Left colon (tissue), 2 donors: ENCODE measurements around the gene UGT1A3. TPM values are rescaled to one million over a fixed set of nuclear protein-coding genes. Genes with fewer than 3 reads are reported as not detected.
"Not testable (repeated sequence)": the region's sequence is repeated elsewhere in the genome, so short reads cannot be mapped to it uniquely, and the experiment has no call there.

Source experiments
- ATAC-seq: fragments of 200-7000 bp; cut with Tn5 transposase; one replicate; pipeline ENCODE4 v1.9.1; 2020; ENCODE audit warnings: mild to moderate bottlenecking, moderate library complexity
- DNase-seq, 2 donors: peaks; one replicate each; pipeline ENCODE4 v3.0.0-alpha.2; 2020
- intact Hi-C, 2 donors: fragments of 100-400 bp; cut with DNase I in 1 of 2; cut with micrococcal nuclease in 1 of 2; formaldehyde crosslinking; loops; one replicate each; pipeline versions ENCODE4 v1.11.2 to v1.14.0; 2022; cut with DNase I, micrococcal nuclease
- total RNA-seq, 2 donors: library from RNA; stranded (reverse); fragmentation: NEBNext Ultra II Directional; extraction: Animal tissue kit (Norgen Biotek cat#: 25700); gene quantifications; one replicate each; pipeline ENCODE4 v1.2.1, GENCODE V29; 2021
- donor health status: DM: no; HTN: no; CAD: no.
- donor health status: DM: yes; HTN: yes; CAD: no.

UGT1A3 gene
- total RNA-seq, 2 donors from 2014 or later, result 2.0 to 3.0 TPM

GRCh38 chr2:233705911-233706506 lies 22.8 kb upstream of the UGT1A3 start:
- peak in 1 of 2 donors; percentile 30 for DNase-seq
- peak; percentile 79 for ATAC-seq
- intact Hi-C loops, result no loop called here

GRCh38 chr2:233706720-233707119 lies 22.1 kb upstream of the UGT1A3 start:
- intact Hi-C loops, result no loop called here
- DNase-seq (no peak), ATAC-seq (no peak)

GRCh38 chr2:233707940-233708644 lies 20.8 kb upstream of the UGT1A3 start:
- no peak for ATAC-seq
- DNase-seq, result no peak
- intact Hi-C loops, result no loop called here

DNA sequence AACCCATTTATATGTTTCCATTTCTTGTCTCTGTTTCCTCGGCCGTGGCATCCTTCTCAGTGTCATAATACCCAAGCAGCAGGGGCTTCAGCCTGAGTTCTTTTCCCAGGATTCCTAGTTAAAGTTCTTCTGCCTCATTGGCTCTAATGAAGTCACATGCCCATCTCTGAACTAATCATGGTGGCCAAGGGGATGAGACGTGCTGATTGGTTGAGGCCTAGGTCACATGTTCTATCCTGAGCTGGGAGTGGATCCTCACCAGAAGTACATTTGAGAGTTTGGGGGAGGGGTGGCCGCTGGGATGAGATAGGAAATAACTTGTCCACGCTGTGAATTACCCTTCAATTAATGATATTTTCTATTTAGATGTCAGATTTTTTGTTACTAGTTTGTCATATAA lies 19.9 kb upstream of the UGT1A3 start:
- intact Hi-C loops, result no loop called here
- ATAC-seq (no peak), DNase-seq (no peak)

GRCh38 chr2:233711312-233712008 lies 17.4 kb upstream of the UGT1A3 start:
- ATAC-seq (peak; percentile 97), DNase-seq (peak; percentile 73 to 89)
- intact Hi-C loops, result no loop called here

- intact Hi-C loops, result no loop called here
- ATAC-seq (peak; percentile 27), DNase-seq (no peak)
These were observed 16.1 kb upstream of the UGT1A3 start, which contains the start of gene UGT1A5 for GRCh38 chr2:233712611-233713261. Gene UGT1A5 (plus strand): TSS chr2:233712907. CDS start chr2:233712992, 85 bp downstream.

DNA sequence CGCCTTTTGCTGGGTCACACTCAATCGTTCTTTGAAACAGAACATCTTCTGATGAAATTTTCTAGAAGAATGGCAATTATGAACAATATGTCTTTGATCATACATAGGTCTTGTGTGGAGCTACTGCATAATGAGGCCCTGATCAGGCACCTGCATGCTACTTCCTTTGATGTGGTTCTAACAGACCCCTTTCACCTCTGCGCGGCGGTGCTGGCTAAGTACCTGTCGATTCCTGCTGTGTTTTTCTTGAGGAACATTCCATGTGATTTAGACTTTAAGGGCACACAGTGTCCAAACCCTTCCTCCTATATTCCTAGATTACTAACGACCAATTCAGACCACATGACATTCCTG lies 15.6 kb upstream of the UGT1A3 start:
- no peak for ATAC-seq
- no peak for DNase-seq
- intact Hi-C loops, result no loop called here

GRCh38 chr2:233714121-233714520 lies 14.7 kb upstream of the UGT1A3 start:
- no peak for DNase-seq
- intact Hi-C loops, result no loop called here
- no peak for ATAC-seq

DNA sequence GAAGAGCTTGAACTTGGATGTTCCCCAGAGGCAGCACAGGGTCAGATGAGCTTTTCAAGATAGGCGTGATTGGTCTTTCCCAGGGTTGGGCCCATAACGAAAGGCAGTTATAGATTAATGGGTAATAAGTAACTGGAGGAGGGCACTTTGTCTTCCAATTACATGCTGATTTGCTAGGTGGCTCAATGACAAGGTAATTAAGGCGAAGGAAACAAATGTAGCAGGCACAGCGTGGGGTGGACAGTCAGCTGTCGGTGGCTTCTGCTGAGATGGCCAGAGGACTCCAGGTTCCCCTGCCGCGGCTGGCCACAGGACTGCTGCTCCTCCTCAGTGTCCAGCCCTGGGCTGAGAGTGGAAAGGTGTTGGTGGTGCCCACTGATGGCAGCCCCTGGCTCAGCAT lies 10.3 kb upstream of the UGT1A3 start, which contains the start of gene UGT1A4:
Gene UGT1A4 (plus strand): TSS at position 185 of the 400 bp plus-strand sequence. CDS start 85 bp downstream, at position 270.
- intact Hi-C loops, result no loop called here
- no peak for ATAC-seq
- no peak for DNase-seq

- DNase-seq, result not testable (repeated sequence)
- ATAC-seq, result peak; percentile 56
These were observed 8.2 kb downstream of the UGT1A3 start for GRCh38 chr2:233736868-233737653.

DNA sequence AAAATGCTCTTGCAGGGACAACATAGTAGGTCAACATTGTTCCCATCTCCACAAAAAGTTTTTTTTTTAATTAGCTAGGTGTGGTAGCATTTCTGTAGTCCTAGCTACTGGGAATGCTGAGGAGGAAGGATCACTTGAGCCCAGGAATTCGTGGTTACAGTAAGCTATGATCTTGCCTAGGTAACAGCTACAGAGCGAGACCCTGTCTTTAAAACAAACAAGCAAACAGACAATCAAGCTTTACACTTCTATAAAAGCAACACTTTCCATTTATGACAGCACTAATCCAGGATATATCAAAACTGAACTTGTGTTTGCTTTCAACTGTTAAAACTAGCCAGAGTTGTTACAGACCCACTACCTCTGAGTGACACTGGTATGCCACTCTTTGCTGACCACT lies 12.0 kb downstream of the UGT1A3 start:
- ATAC-seq (peak; percentile 58), DNase-seq (no peak)
- intact Hi-C loops, result no loop called here

More at GRCh38 chr2:233736868-233737653, 8.2 kb downstream of the UGT1A3 start:
- intact Hi-C loops, result not testable (repeated sequence)

- DNase-seq (no peak), ATAC-seq (no peak)
- intact Hi-C loops, result no loop called here
These were observed 14.8 kb downstream of the UGT1A3 start for GRCh38 chr2:233743464-233744259.

DNA sequence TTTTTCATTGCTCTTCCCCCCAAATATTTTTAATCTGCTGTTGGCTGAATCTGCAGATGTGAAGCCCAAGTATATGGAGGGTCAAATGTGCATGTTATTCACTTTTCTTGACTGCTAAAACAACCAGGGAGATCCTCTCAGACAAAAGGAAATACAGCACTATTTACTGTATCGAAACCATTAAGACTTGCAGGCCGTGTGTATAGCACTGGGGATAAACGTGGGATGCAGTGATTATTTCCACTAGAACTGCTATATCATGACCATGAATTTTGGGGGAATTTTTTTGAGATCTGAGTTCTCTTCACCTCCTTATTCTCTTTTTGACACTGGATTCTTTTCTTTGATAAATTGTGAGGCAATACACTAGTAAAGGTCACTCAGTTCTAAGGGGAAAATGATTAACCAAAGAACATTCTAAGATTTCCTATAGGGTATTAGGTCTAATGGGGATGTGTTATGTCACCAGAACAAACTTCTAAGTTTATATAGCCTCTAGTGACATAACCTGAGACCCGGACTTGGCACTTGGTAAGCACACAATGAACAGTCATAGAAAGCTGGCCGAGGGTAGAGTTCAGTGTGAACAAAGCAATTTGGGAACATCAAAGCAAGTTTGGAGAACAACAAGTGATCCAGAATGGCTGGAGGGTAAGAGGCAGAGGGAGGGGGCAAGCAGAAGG lies 16.4 kb downstream of the UGT1A3 start:
- DNase-seq, result no peak
- intact Hi-C loops, result no loop called here
- peak; percentile 50 for ATAC-seq

DNA sequence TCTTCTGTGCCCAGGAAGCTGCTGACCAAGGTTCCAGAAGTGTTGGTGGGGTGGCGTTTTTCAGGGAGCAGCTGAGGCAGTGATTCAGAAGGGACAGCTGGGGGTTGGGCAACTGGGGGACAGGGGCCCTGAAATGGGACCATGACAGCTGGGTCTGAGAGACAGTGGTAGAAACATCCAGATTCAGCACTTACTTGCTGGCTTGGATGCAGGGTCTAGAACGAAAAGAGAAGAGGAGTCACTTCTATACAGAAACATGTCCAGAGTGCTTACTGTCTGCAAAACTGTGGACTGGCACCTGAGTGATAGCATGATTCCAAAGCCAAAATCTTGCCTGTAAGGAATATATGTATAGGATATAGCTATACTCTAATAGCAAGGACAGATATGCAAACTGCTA lies 17.0 kb downstream of the UGT1A3 start:
- intact Hi-C loops, ATAC-seq, DNase-seq: not testable (repeated sequence)

GRCh38 chr2:233746475-233747282 lies 17.8 kb downstream of the UGT1A3 start:
- no peak for DNase-seq
- ATAC-seq, result no peak
- intact Hi-C loops, result no loop called here

- intact Hi-C loops, result no loop called here
- DNase-seq (no peak), ATAC-seq (no peak)
These were observed 18.4 kb downstream of the UGT1A3 start for GRCh38 chr2:233747283-233747544.

DNA sequence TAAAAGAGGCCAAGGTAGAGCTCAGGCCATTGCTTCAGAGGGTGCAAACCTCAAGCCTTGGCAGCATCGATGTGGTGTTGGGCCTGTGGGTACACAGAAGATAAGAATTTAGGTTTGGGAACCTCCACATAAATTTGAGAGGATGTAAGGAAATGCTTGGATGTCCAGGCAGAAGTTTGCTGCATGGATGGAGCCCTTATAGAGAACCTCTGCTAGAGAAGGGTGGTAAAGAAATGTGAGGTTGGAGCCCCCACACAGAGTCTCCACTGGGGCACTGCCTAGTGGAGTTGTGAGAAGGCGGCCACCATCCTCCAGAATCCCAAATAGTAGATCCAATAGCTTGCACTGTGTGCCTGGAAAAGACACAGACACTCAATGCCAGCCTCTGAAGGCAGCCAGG lies 21.8 kb downstream of the UGT1A3 start:
- DNase-seq, ATAC-seq, intact Hi-C loops: not testable (repeated sequence)
